Ovary (tissue), 3 donors: ENCODE data around the gene PGRMC2.

Source experiments
- CTCF ChIP-seq, 3 donors: fragments of 450-650 bp in 2 of 3; fragments of 200-600 bp in 1 of 3; IDR thresholded peaks; one replicate each; pipeline versions ENCODE4 v1.5.1 to v1.8.0; 2016 to 2022; ENCODE audit warnings: antibody characterized with exemption in 3 of 3, mild to moderate bottlenecking in 1 of 3
- EP300 ChIP-seq: sonication (generic); formaldehyde crosslinking; IDR thresholded peaks from one replicate; pipeline ENCODE4 v1.6.1; 2017; ENCODE audit warnings: antibody characterized with exemption
- POLR2A ChIP-seq: fragments of 450-650 bp; IDR thresholded peaks from one replicate; pipeline ENCODE4 v1.6.1; 2017; ENCODE audit warnings: antibody characterized with exemption, mild to moderate bottlenecking, moderate library complexity
- donor health status: DM: no; HTN: no; CAD: no.

- TF ChIP-seq CTCF (IDR thresholded peaks at IDR 0.05) (no peak), POLR2A (no peak), EP300 (no peak)
Observed at GRCh38 chr4:128323401-128323800, 35.8 kb upstream of the PGRMC2 start.
